Small intestine (tissue), 7 donors: ENCODE data around the gene PARD3B. TPM values are rescaled to one million over a fixed set of nuclear protein-coding genes. Genes with fewer than 3 reads are reported as not detected.

ENCODE experiments used
- DNase-seq, 2 donors: peaks; one replicate each; pipeline versions ENCODE4 v3.0.0 to v3.0.0-alpha.2; 2013
- FAIRE-seq: peaks from 2 replicates; lab custom pipeline; 2012; peaks lifted over from hg19 to GRCh38; lab: Jason Lieb, UNC
- H3K27ac ChIP-seq, 3 donors: one replicate each; pipeline ENCODE4 v1.5.1; 2013; ENCODE audit warnings: low read length in 2 of 3, mild to moderate bottlenecking in 2 of 3, control low read depth in 1 of 3, inconsistent platforms in 1 of 3, low read depth in 1 of 3, moderate library complexity in 1 of 3
- H3K27me3 ChIP-seq, 3 donors: one replicate each; pipeline ENCODE4 v1.6.1; 2013; ENCODE audit warnings: low read length in 3 of 3, inconsistent platforms in 1 of 3; ENCODE audit not compliant: control insufficient read depth in 3 of 3, insufficient read depth in 3 of 3
- H3K36me3 ChIP-seq, 3 donors: one replicate each; pipeline ENCODE4 v1.6.1; 2013; ENCODE audit warnings: low read length in 3 of 3, inconsistent platforms in 1 of 3, low read depth in 1 of 3, mild to moderate bottlenecking in 1 of 3, moderate library complexity in 1 of 3; ENCODE audit not compliant: control insufficient read depth in 3 of 3, insufficient read depth in 2 of 3
- H3K4me1 ChIP-seq, 3 donors: one replicate each; pipeline ENCODE4 v1.6.1; 2013; ENCODE audit warnings: low read length in 2 of 3, inconsistent platforms in 1 of 3, low read depth in 1 of 3, mild to moderate bottlenecking in 1 of 3, moderate library complexity in 1 of 3; ENCODE audit not compliant: control insufficient read depth in 3 of 3, insufficient read depth in 2 of 3
- H3K4me3 ChIP-seq, 3 donors: one replicate each; pipeline ENCODE4 v1.5.1; 2013; ENCODE audit warnings: low read length in 3 of 3, control low read depth in 1 of 3, inconsistent platforms in 1 of 3, low read depth in 1 of 3, mild to moderate bottlenecking in 1 of 3, moderate library complexity in 1 of 3
- H3K9me3 ChIP-seq, 2 donors: one replicate each; pipeline ENCODE4 v1.6.1; 2013; ENCODE audit warnings: low read depth in 1 of 2, low read length in 1 of 2; ENCODE audit not compliant: control insufficient read depth in 2 of 2, insufficient read depth in 1 of 2
- WGBS, 3 donors: extraction: QIAGEN DNeasy Blood & Tissue Kit; methylation state at CpG; one replicate each; pipeline ENCODE4 v1.1.7; 2013; 5-methylcytosine and 5-hydroxymethylcytosine counted together
- polyA plus RNA-seq, 4 donors: library from polyadenylated mRNA; stranded (reverse) in 3 of 4; unstranded in 1 of 4; fragments of 200-250 nt in 3 of 4; fragments of 120-200 nt in 1 of 4; gene quantifications; one replicate each; pipeline versions ENCODE4 v1.2.1 to v1.2.3, GENCODE V29; 2013
- donor health status: healthy with polysubstance abuse.
- donor health status: control.
- donor health status: control.
- donor health status: Bipolar disorder and iron deficiency.
- donor health status: healthy.

The PARD3B gene
- polyA plus RNA-seq, 4 donors, result 2.8 to 10.7 (median 3.6) TPM

DNA sequence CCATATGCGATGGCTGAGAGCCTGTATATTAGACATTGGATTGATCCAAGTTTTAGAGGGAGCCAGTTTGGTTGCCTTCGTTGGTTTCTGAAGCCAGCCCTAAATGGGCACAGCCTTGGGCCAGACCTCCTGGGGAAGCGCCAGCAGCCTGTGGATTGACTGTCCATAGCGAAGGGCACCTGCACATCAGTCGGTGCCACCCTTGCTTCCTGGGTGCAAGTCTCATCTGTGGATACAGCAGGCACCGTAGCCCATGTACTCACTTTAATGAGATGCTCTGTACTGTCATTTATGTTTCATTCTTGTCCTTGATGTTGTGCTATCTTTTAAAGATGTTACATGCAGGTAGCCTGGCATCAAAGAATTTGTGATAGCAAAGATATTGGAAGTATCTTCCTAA lies 600.6 kb downstream of the PARD3B start:
- WGBS, 3 donors, result 94 to 98% (median 95%) methylated on average over 6 of the region's 6 CpGs
- H3K9me3 ChIP-seq, result no peaks in the 10 kb centered on the region
- no peak overlapping the region for H3K27ac ChIP-seq
- peaks cover 0 to 5% (median 0%) of the 10 kb centered on the region in 3 donors for H3K36me3 ChIP-seq
- DNase-seq, result no peak
- FAIRE-seq, result no peak
- H3K4me3 ChIP-seq, result no peak overlapping the region
- no peaks in the 10 kb centered on the region for H3K4me1 ChIP-seq
- no peaks in the 10 kb centered on the region for H3K27me3 ChIP-seq

DNA sequence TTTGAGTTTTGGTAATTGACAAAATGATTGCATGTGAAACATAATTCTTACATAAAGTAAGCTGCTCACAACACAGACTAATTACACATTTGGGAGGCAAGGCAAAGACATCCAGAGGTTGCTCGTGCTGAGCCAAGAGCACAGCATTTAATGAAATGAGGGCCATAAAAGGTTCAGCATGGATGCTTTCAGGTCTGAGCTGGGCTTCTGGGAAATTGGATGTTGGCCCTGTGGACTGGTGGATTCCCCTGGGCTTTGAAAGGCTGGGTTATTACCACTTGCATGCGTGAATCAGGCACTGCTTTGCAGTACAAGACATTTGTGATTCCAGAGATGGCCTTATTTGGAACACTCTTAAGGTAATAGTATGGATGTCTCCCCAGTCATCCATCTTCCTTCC lies 603.5 kb downstream of the PARD3B start:
- H3K4me3 ChIP-seq, result no peak overlapping the region
- 82 to 87% (median 82%) methylated on average over 2 of the region's 2 CpGs for WGBS, 3 donors
- H3K27ac ChIP-seq, result no peak overlapping the region
- FAIRE-seq, result no peak
- H3K9me3 ChIP-seq, result no peaks in the 10 kb centered on the region
- DNase-seq, result no peak
- no peaks in the 10 kb centered on the region for H3K4me1 ChIP-seq
- no peaks in the 10 kb centered on the region for H3K27me3 ChIP-seq
- H3K36me3 ChIP-seq, result peaks cover 0 to 5% (median 0%) of the 10 kb centered on the region in 3 donors

DNA sequence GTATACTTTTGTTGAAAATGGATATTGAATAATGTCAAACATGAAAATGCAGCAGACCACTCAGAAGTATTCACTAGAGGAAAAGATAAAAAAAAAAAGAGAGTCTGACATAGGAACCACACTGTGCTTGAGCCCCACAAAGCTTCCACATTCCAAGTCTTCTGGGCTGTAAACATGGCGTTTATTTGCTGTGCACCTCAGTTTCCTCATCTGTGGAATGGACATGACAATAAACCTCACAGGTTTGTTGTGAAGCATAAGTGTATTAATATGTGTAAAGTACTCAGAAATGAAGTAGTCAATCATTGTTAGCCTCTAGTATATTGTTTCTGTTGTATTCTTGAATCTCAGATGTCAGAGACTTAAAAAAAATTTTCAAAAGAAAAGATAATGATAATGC lies 611.2 kb downstream of the PARD3B start:
- Histone ChIP-seq H3K36me3 (peaks cover 0 to 3% (median 0%) of the 10 kb centered on the region in 3 donors), H3K4me1 (no peaks in the 10 kb centered on the region), H3K27ac (no peak overlapping the region), H3K4me3 (no peak overlapping the region), H3K9me3 (no peaks in the 10 kb centered on the region), H3K27me3 (no peaks in the 10 kb centered on the region)
- 88 to 91% (median 90%) methylated on average over 1 of the region's 1 CpG for WGBS, 3 donors
- DNase-seq, result no peak
- no peak for FAIRE-seq

DNA sequence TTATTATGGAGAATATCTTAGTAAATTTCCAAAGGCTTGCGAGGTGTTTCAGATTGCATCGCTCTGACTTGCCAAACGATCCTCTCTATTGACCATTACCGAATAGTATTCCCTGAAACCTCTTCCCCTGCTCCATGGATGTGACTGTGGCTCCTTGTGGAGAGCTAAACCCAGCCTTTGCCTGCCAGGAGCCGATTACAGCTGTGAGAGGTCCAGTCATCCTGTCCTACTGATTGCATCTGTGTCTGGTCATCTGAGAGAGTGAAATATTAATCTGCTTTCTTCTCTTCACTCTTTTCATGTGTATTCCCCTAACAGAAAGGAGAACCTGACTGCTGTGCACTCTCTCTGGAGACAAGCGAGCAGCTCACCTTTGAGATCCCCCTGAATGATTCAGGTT lies 613.1 kb downstream of the PARD3B start:
- H3K9me3 ChIP-seq, result no peaks in the 10 kb centered on the region
- H3K27ac ChIP-seq, result no peak overlapping the region
- FAIRE-seq, result no peak
- 87 to 93% (median 88%) methylated on average over 6 of the region's 6 CpGs for WGBS, 3 donors
- DNase-seq, result no peak
- H3K27me3 ChIP-seq, result no peaks in the 10 kb centered on the region
- H3K36me3 ChIP-seq, result peaks cover 0 to 3% (median 0%) of the 10 kb centered on the region in 3 donors
- no peaks in the 10 kb centered on the region for H3K4me1 ChIP-seq
- H3K4me3 ChIP-seq, result no peak overlapping the region

DNA sequence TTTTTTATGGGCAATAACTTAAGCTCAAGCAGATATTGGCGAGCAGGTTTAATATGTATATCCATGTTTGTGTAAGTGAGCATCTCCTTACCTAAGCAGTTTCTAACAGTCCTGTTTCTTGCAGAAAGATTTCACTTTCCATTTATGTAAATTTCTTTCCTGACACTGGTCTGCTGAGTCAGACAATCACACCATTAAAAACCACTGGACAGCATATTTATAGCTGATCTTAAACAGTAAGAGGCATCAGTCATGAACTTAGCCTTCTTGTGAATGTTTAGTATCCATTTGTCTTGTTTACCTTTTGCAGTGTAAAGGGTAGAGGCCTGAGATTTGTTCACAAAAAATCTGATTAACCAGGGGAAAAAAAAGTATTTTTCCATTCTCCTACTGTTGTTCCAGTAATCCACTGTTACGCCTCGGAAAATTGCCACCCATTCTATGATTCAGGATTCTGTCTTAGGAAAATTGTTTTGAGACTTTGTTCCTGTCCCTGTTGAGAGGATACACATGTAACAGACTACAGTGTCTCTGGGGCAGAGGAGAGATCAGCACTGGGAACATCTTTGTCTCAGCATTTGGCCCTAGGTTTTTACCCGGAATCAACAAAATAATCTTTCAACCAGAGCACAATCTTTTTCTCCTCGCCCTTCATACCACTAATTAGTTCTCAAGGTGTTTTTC lies 616.0 kb downstream of the PARD3B start:
- FAIRE-seq, result no peak
- H3K9me3 ChIP-seq, result no peaks in the 10 kb centered on the region
- H3K4me3 ChIP-seq, result no peak overlapping the region
- WGBS, 3 donors, result 71 to 87% (median 82%) methylated on average over 5 of the region's 5 CpGs
- no peak for DNase-seq
- no peaks in the 10 kb centered on the region for H3K27me3 ChIP-seq
- no peak overlapping the region for H3K27ac ChIP-seq
- peaks cover 0 to 3% (median 0%) of the 10 kb centered on the region in 3 donors for H3K36me3 ChIP-seq
- H3K4me1 ChIP-seq, result no peaks in the 10 kb centered on the region

DNA sequence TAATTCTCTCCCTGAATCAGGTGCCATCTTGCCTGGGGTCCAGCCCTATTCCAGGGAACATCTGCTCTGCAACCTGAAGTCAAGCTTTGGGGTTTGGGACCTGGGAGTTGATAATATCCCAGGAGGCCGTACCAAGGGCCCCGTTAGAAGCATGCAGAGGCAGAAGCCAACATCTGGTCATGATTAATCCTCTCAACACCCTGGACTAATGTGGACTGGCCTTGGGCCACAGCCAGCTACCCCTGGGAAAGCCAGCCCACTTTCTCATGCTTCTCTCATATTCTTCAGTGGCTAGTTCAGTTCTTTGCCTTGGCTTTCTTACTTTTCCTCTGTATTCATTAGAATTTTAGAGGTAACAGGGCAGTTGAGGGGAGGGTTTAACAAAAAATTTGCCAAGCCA lies 621.5 kb downstream of the PARD3B start:
- FAIRE-seq, result no peak

DNA sequence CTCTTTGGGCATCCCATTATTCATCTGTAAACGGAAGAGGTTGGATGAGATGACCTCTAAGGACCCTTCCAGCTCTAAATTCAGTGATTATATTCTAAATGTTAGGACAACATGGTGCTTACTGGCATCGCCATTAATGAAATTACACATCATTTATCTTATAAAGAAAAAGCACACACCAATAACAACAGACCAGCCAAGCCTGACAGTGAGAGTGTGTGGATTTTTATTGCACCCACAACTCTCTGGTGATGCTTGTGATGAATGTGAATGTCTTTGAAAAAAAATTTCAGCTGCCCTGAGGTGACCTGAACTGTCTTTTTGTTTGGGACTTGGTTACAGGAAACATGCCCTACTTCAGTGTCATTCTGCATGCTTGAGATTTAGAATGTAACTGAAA lies 623.7 kb downstream of the PARD3B start:
- Histone ChIP-seq H3K9me3 (no peaks in the 10 kb centered on the region), H3K27me3 (no peaks in the 10 kb centered on the region), H3K36me3 (peaks cover 0 to 7% (median 0%) of the 10 kb centered on the region in 3 donors), H3K4me3 (no peak overlapping the region), H3K27ac (no peak overlapping the region), H3K4me1 (no peaks in the 10 kb centered on the region)
- FAIRE-seq (no peak), DNase-seq (no peak)
- WGBS, 3 donors, result 86 to 93% (median 92%) methylated on average over 2 of the region's 2 CpGs

More for the DNA sequence above, 621.5 kb downstream of the PARD3B start:
- no peaks in the 10 kb centered on the region for H3K4me1 ChIP-seq
- H3K9me3 ChIP-seq, result no peaks in the 10 kb centered on the region
- H3K27me3 ChIP-seq, result no peaks in the 10 kb centered on the region
- H3K36me3 ChIP-seq, result peaks cover 0 to 7% (median 0%) of the 10 kb centered on the region in 3 donors
- no peak overlapping the region for H3K27ac ChIP-seq
- no peak for DNase-seq
- H3K4me3 ChIP-seq, result no peak overlapping the region
- WGBS, 3 donors, result 75 to 96% (median 93%) methylated on average over 2 of the region's 2 CpGs

DNA sequence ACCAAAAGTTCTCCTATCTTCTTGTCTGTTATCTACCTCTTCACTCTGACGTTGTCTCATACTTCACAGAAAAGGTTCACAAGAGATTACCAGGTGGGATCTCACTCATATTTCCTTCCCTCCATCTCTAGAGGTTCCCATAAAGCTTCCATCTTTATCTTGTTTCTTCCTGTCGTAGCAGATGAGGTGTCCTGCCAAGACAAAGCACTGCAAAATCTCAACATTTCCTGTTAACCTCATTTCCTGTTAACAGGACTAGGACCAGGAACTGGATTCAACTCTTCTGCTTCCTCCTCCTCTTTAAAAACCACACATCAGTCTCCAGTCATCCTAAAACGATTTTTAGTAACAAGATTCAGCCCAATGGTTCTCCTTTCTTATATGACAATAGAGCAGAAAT lies 624.2 kb downstream of the PARD3B start:
- no peak overlapping the region for H3K4me3 ChIP-seq
- peaks cover 0 to 7% (median 0%) of the 10 kb centered on the region in 3 donors for H3K36me3 ChIP-seq
- H3K27me3 ChIP-seq, result no peaks in the 10 kb centered on the region
- no peak overlapping the region for H3K27ac ChIP-seq
- no peaks in the 10 kb centered on the region for H3K4me1 ChIP-seq
- DNase-seq (no peak), FAIRE-seq (no peak)
- WGBS, 3 donors, result 58 to 88% (median 74%) methylated on average over 3 of the region's 3 CpGs
- no peaks in the 10 kb centered on the region for H3K9me3 ChIP-seq

DNA sequence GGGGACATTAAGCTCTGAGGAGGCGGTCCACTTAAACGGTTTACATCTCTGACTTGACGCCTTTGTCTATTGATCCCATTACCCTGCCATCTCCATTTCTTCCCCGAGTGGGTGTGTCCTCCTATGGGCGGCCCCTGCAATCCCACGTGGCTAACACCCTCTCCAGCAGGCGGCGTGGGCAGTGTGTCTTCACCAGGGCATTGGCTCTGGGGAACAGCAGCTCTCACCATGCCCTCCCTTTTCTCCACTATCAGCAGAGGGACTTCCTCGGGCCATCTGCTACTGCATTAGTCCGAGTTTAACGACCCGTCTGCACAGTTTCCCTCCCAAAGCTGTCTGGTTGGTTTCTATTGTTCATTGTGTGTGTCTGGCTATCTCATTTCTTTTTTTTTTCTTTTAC lies 625.1 kb downstream of the PARD3B start:
- 87 to 92% (median 88%) methylated on average over 12 of the region's 12 CpGs for WGBS, 3 donors
- H3K4me1 ChIP-seq, result no peaks in the 10 kb centered on the region
- H3K36me3 ChIP-seq, result peaks cover 0 to 7% (median 0%) of the 10 kb centered on the region in 3 donors
- FAIRE-seq, result no peak
- no peaks in the 10 kb centered on the region for H3K27me3 ChIP-seq
- no peak for DNase-seq
- H3K9me3 ChIP-seq, result no peaks in the 10 kb centered on the region
- H3K4me3 ChIP-seq, result no peak overlapping the region
- no peak overlapping the region for H3K27ac ChIP-seq
